Fibroblast of lung (primary cell): ENCODE results near the gene MYO5B. TPM values are rescaled to one million over a fixed set of nuclear protein-coding genes. Genes with fewer than 3 reads are reported as not detected.
"Not testable (repeated sequence)": the region's sequence is repeated elsewhere in the genome, so short reads cannot be mapped to it uniquely, and the experiment has no call there.

ENCODE experiments used
- DNase-seq, 2 donors: peaks; one replicate each; pipeline versions ENCODE4 v3.0.0 to v3.0.0-alpha.2; 2010; ENCODE audit warnings: low read depth in 2 of 2
- H2AFZ ChIP-seq: 2 replicates; pipeline ENCODE4 v1.5.1; 2012; ENCODE audit warnings: low read length, control low read depth, inconsistent platforms
- H3K27ac ChIP-seq: 2 replicates; pipeline ENCODE4 v1.5.1; 2011; ENCODE audit warnings: low read length, control low read depth; ENCODE audit not compliant: insufficient read depth
- H3K27me3 ChIP-seq: 2 replicates; pipeline ENCODE4 v1.5.1; 2011; ENCODE audit warnings: mild to moderate bottlenecking, low read length; ENCODE audit not compliant: control insufficient read depth, insufficient read depth
- H3K36me3 ChIP-seq: 2 replicates; pipeline ENCODE4 v1.5.1; 2011; ENCODE audit warnings: low read length; ENCODE audit not compliant: control insufficient read depth, insufficient read depth
- H3K4me1 ChIP-seq: 2 replicates; pipeline ENCODE4 v1.5.1; 2011; ENCODE audit warnings: low read length; ENCODE audit not compliant: control insufficient read depth, insufficient read depth; ENCODE audit errors: extremely low read depth
- H3K4me2 ChIP-seq: 2 replicates; pipeline ENCODE4 v1.5.1; 2011; ENCODE audit warnings: low read length, control low read depth; ENCODE audit not compliant: insufficient read depth; ENCODE audit errors: extremely low read depth
- H3K4me3 ChIP-seq, 4 experiments: fragments of 200-600 bp in 1 of 4; sonication (generic) in 1 of 4; replicated peaks in 1 of 4; 2 replicates each; pipeline ENCODE4 v1.5.1; 2011 to 2016; ENCODE audit warnings: low read length in 4 of 4, low read depth in 3 of 4, mild to moderate bottlenecking in 3 of 4, control low read depth in 2 of 4, inconsistent platforms in 1 of 4, mixed read lengths in 1 of 4; ENCODE audit not compliant: insufficient read depth in 1 of 4; ENCODE audit errors: control extremely low read depth in 1 of 4
- H3K79me2 ChIP-seq: 2 replicates; pipeline ENCODE4 v1.5.1; 2012; ENCODE audit warnings: mild to moderate bottlenecking, low read length, inconsistent platforms; ENCODE audit not compliant: control insufficient read depth, insufficient read depth
- H3K9ac ChIP-seq: 2 replicates; pipeline ENCODE4 v1.5.1; 2011; ENCODE audit warnings: mild to moderate bottlenecking, low read length, control low read depth; ENCODE audit not compliant: insufficient read depth
- H3K9me3 ChIP-seq: 2 replicates; pipeline ENCODE4 v1.5.1; 2012; ENCODE audit warnings: low read depth, low read length; ENCODE audit not compliant: control insufficient read depth, insufficient read depth
- H4K20me1 ChIP-seq: 2 replicates; pipeline ENCODE4 v1.5.1; 2011; ENCODE audit warnings: low read length; ENCODE audit not compliant: control insufficient read depth, insufficient read depth; ENCODE audit errors: extremely low read depth
- EZH2 ChIP-seq: IDR thresholded peaks from 2 replicates; pipeline ENCODE4 v1.5.1; 2012; ENCODE audit warnings: low read length, control low read depth, mild to moderate bottlenecking; ENCODE audit errors: missing control alignments
- polyA plus RNA-seq, 2 donors: library from polyadenylated mRNA; depleted of rRNA in 1 of 2; stranded (reverse) in 1 of 2; unstranded in 1 of 2; fragments of >200 nt; gene quantifications; 2 replicates each; pipeline ENCODE4 v1.2.1, GENCODE V29; 2011 to 2012; ENCODE audit warnings: missing spikeins in 1 of 2
- total RNA-seq: library from RNA; depleted of rRNA; stranded (reverse); fragments of >200 nt; gene quantifications from 2 replicates; pipeline ENCODE4 v1.2.1, GENCODE V29; 2014
- TF ChIP-seq, protein P1 (sequence below), 2 donors: IDR thresholded peaks in 1 of 2; conservative IDR thresholded peaks in 1 of 2; 1 replicate in 1 of 2; 2 replicates in 1 of 2; pipeline ENCODE4 v1.5.1; 2011 to 2012; ENCODE audit warnings: low read length in 2 of 2, control low read depth in 1 of 2, inconsistent platforms in 1 of 2, low read depth in 1 of 2, mild to moderate bottlenecking in 1 of 2

The MYO5B gene
- total and polyA plus RNA-seq, 2 donors (not counting 1 experiment from before 2014, with no cell fraction given) = under 0.01 to 0.06 TPM

DNA sequence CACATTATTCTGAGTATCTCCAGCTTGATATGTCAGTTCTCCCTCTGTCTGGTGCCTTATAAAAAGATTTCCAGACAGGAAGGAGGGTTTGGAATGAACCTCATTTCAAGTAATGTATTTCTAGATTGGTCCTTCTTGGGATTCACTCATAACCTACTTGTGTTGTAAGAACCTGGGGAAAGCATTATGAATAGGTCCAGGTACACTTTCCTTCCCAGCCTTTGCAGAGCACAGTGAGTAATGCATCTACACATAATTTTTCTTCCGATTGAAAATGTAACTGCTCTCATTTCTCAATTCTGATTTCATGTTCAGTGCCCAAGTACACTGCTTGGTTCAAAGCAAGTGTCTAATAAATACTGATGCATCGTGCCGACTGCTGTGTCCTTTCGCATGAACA lies 356.6 kb downstream of the MYO5B start:
- TF ChIP-seq EZH2 = no peak
- TF ChIP-seq, protein P1, sequence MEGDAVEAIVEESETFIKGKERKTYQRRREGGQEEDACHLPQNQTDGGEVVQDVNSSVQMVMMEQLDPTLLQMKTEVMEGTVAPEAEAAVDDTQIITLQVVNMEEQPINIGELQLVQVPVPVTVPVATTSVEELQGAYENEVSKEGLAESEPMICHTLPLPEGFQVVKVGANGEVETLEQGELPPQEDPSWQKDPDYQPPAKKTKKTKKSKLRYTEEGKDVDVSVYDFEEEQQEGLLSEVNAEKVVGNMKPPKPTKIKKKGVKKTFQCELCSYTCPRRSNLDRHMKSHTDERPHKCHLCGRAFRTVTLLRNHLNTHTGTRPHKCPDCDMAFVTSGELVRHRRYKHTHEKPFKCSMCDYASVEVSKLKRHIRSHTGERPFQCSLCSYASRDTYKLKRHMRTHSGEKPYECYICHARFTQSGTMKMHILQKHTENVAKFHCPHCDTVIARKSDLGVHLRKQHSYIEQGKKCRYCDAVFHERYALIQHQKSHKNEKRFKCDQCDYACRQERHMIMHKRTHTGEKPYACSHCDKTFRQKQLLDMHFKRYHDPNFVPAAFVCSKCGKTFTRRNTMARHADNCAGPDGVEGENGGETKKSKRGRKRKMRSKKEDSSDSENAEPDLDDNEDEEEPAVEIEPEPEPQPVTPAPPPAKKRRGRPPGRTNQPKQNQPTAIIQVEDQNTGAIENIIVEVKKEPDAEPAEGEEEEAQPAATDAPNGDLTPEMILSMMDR (conservative IDR thresholded peaks at IDR 0.05 in 1 of 2, IDR thresholded peaks at IDR 0.05 in 1 of 2; ENCODE audit: low read depth in 1 of 2, low read length in 2 of 2) = no peak
- Histone ChIP-seq H3K4me2 (no peak overlapping the region), H3K9ac (no peak overlapping the region), H3K27ac (no peak overlapping the region), H3K4me3 (no peak overlapping the region), H3K4me1 (peaks cover 3% of the 10 kb centered on the region), H3K27me3 (no peaks in the 10 kb centered on the region), H3K36me3 (no peaks in the 10 kb centered on the region), H3K79me2 (no peaks in the 10 kb centered on the region), H4K20me1 (no peaks in the 10 kb centered on the region), H3K9me3 (no peaks in the 10 kb centered on the region), H2AFZ (no peak overlapping the region)
- DNase-seq = no peak

DNA sequence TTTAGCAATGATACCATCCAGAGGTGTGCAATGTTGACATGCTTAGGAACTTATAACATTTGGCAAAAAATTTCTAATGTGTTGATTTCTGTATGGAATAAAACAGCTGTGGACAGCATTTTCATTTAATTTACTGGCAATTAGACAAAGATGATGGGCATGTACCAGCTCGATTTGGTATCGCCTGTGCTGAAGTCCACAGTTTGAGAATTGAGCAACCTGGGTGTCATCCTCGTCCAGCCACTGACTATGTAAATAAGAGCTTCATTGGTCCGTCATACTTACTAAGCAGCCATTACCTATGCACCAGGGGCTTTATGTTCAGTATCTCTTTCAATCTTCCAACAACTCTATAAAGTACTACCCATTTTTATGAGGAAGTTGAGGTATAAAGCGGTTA lies 357.1 kb downstream of the MYO5B start:
- no peaks in the 10 kb centered on the region for H3K79me2 ChIP-seq
- H4K20me1 ChIP-seq = no peaks in the 10 kb centered on the region
- TF ChIP-seq EZH2 = no peak
- TF ChIP-seq, protein P1 (conservative IDR thresholded peaks at IDR 0.05 in 1 of 2, IDR thresholded peaks at IDR 0.05 in 1 of 2; ENCODE audit: low read depth in 1 of 2, low read length in 2 of 2) = no peak
- H3K36me3 ChIP-seq = no peaks in the 10 kb centered on the region
- H3K4me1 ChIP-seq = peaks cover 3% of the 10 kb centered on the region
- H3K27me3 ChIP-seq = no peaks in the 10 kb centered on the region
- H3K9ac ChIP-seq = no peak overlapping the region
- H3K4me3 ChIP-seq = no peak overlapping the region
- H3K27ac ChIP-seq = no peak overlapping the region
- no peak overlapping the region for H3K4me2 ChIP-seq
- no peak for DNase-seq
- H2AFZ ChIP-seq = no peak overlapping the region
- H3K9me3 ChIP-seq = no peaks in the 10 kb centered on the region

DNA sequence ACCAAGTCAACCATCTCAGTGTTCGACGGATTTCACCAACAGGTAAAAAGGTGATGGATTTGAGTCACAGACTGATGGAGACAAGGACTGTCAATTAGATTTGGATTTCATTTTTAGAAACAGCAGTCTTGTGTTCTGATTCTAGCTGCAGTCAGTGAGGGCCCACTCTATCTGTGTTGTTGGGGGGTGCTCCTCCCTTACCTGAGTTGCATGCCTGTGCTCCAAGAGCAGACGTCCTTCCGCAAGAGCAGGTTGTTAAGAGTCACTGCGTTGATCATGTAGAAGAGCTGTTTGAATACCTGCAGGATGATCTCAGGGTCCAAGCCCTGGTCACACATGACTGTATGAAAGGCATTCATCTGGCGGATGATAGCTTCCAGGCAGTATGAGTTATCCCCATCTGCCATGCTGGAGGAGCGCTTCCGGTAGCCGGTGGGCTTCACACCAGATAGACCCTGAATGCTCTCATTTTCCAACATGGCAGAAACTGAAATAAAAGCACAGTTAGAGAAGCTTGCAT lies 357.6 kb downstream of the MYO5B start:
- not testable (repeated sequence) for H3K36me3 ChIP-seq, DNase-seq, H3K4me1 ChIP-seq, H3K27me3 ChIP-seq, H3K4me2 ChIP-seq, H2AFZ ChIP-seq, H4K20me1 ChIP-seq, H3K9me3 ChIP-seq, H3K9ac ChIP-seq, H3K79me2 ChIP-seq, H3K27ac ChIP-seq, H3K4me3 ChIP-seq
